Hematopoietic multipotent progenitor cell (in vitro differentiated cells): ENCODE measurements around the gene ZNF750. TPM values are rescaled to one million over a fixed set of nuclear protein-coding genes. Genes with fewer than 3 reads are reported as not detected.

Experiments used
- DNase-seq, 3 donors: peaks; one replicate each; pipeline ENCODE4 v3.0.0-alpha.2; 2011 to 2015; ENCODE audit warnings: low read depth in 2 of 3, low spot score in 2 of 3
- total RNA-seq: library from RNA; depleted of rRNA; stranded (reverse); fragments of >200 nt; gene quantifications from one replicate; pipeline ENCODE4 v1.2.3, GENCODE V29; 2012

ZNF750 gene
- total RNA-seq, 1 donor: not detected

DNA sequence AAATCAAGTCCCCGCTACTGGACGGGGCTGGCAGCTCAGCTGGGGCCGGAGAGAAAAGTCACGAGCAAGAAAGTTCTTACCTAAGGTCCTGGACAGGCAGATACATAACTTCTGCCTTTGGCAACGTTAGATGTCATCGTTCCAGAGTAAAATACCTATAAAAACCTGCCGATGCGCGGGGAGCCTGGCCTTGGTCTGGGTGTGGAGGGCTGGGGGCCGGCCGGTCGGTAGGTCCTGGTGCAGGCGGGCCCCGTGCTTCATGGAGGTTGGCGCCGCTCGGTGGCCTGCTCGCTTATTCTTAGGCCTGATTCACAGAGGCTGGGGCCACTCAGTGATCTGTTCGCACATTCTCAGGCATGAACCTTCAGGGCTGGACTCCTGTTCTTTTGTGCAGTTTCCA is 33.7 kb upstream of the ZNF750 start:
- no peak for DNase-seq

DNA sequence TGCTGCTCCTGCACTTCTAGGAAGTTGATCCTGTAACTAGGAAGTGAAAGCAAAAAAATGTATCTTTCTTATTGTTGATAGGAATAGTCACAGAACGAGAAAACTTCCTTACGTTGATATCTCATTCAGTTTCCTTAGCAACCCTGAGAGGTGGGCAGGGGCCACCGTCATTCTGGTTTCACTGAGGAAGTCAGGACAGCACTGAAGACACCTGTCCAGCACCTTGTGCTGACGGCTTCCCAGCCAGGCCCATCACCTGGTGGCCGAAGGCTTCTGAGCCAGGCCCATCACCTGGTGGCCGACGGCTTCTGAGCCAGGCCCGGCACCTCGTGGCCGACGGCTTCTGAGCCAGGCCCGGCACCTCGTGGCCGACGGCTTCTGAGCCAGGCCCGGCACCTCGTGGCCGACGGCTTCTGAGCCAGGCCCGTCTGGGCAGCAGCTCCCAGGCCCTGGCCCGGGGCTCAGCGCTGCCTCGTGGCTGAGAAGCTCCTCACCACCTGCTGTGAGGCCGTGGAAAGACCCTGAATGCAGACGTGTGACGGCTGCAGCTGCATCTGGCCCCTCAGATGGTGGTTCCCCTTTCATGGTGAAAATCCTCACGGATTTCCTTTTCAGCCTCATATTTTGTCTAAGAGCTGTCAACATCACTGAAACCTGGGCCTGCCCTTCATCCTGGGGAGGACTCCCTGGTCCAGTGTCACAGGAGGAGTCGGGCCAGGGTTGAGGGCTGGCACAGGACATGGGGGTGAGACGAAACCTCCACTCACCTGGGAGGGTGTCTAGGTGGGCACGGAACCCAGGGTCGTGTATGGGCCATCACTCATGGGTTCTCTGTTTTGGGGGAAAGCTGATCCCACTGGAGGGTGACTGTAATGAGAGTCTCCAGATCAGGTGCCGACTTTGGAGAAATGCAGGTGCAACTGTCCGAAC is 33.0 kb upstream of the ZNF750 start:
- no peak for DNase-seq

DNA sequence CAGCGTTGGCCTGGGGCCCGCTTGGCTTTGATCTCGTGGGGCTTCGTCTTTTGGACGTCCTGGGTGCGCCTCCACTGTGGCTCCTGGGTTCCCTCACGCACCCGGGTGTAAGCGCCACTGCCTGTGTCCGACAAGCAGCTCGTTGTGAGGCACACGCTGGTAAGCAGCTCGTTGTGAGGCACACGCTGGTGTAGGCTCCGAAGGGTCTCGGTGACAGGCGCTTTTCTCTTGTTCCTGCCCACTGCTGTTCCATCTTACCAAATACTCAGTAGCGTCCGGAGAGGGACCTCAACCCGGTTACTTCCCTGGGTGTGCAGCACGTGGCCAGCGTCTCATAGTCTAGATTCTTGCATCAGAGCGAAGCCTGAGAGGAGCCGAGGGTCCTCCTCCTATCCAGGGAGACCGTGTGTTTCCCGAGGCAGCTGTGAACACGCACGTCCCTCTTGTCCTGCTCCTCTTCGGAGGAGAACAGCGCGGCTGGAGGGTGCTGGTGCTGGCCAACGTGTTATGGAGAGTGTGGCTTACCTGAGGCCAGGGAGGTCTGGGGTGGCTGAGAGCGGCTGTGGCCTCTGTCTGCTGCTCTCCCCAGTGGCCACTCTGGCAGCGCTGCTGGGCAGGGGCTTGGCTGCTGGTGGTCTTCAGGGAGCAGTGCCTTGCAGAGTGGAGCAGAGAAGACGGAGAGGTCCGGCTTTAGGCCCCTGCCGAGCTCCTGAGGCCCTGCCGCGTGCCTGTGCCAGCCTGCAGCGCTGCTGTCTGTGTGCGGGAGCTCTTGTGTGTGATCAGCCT is 32.1 kb upstream of the ZNF750 start:
- no peak for DNase-seq

DNA sequence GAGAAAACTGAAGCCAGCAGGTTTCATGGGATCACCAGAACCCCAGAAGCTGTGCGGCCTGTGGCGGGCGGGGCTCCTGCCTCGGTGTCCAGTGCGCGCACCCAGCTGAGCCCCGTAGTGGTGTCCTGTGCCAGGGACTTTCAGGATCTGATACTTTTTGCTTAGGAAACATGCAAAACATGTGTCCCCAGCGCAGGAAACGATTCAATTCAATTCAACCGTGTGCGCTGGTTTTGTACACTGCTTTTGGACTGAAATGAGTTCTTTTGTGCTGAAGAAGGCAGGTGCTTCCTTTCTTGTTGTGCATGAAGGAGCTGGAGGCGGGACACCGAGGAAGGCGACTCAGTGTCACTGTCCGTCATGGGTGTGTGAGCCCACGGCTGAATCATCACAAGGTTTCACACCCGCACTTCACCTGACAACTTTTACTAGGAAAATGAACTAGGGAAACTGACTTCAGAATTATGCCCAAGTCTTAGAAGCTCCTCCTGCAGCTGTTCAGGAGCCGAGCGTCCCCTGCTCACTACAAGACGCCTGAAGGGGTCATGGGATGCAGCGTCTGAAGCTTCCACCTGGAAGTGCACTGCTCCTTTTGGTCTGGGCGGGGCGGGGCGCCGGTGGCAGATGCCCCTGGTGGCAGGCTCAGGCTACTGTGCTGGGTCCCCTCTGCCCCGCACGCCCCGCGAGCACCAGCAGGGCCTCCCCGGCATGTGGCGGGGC is 31.4 kb upstream of the ZNF750 start:
- DNase-seq: no peak

DNA sequence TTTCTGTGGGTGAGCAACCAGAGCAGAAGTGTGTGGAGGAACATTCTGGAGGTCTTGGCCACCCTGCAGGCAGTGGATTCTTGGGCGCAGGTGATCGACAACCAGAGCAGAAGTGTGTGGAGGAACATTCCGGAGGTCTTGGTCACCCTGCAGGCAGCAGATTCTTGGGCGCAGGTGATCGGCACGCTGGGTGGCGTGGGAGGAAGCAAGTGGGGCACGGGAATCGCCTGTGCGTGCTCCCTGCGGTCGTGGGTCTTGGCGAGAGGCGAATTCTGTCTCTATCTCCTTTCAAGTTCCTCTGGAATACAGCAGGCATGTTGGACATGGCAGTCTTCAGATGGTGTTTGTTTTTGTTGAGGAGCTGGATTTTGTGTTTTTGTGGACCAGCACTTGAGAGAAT is 30.7 kb upstream of the ZNF750 start:
- no peak for DNase-seq

DNA sequence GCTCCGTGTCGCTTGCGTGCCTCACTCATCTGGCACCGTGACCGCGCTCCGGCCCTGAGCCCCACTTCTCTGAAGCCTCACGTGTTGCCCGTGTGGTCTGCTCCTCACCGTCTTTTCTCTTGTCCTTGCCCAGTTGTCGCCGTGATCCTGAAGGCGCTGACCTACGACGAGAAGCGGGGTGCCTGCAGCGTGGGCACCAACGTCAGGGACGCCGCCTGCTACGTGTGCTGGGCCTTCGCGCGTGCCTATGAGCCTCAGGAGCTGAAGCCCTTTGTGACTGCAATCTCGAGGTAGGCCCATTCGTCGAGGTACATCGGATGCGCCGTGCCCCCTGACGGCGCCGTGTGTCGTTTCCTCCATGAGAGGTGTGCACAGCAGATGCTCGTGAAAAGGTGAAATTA is 30.3 kb upstream of the ZNF750 start:
- no peak for DNase-seq

DNA sequence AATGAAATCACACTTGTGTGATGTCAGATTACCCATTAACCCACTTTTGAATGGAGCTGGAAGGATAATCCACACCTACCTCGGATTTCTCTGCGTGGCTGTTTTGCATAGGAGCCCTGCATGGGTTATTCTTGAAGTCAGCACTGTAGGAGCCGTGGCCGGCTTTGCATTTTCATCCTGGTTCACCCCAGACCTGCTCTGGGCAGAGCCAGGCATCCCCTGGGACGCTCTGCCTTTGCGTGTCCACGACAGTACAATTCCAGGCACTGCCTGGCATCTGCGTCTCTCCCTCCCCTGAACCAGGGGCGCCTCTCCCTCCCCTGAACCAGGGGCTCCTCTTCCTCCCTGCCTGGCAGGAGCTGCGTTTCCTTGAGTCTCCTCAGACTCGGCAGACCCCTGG is 29.7 kb upstream of the ZNF750 start:
- DNase-seq: no peak

DNA sequence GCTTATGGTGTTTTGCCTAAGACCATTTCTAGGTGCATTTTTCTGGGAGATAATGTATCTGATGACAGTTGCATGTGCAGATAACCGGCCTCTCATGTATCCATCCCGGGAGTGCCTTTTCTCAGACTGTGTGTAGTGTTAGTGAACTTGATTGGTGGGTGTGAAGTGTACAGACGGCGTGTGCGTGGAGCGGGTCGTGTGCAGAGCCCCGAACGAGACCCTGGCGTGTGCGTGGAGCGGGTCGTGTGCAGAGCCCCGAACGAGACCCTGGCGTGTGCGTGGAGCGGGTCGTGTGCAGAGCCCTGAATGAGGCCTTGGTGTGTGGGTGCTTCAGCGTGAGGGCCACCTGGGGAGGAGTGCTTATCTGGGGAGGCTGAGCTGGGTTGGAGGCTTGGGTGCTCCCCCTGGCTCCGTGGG is 28.9 kb upstream of the ZNF750 start:
- DNase-seq: no peak

DNA sequence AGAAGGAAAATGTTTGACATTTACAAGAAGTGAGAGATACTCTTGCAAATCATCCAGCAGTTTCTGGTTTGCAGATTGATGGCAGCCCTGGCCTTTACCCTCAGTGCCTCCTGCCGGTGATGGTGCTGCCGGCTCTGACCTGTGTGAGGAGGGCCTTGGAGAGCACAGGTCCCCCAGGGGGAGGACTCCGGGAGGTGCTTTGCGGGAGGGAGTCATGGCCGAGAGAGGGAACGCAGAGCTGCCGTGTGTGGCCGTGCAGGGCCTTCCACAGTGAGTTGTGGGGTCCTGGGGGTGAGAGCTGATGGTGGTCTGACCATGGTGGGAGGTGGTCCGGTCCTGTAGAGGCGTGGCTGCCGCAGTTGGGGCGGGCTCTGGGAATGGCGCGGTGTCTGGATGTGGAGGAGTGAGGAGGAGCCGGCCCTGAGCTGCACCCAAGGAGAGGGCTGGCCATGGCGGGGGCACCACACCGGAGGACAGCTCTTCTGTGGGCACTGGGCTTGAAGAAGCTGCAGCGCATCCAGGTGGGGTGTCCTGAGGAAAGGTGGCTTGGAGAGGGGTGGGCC is 28.0 kb upstream of the ZNF750 start:
- no peak for DNase-seq

DNA sequence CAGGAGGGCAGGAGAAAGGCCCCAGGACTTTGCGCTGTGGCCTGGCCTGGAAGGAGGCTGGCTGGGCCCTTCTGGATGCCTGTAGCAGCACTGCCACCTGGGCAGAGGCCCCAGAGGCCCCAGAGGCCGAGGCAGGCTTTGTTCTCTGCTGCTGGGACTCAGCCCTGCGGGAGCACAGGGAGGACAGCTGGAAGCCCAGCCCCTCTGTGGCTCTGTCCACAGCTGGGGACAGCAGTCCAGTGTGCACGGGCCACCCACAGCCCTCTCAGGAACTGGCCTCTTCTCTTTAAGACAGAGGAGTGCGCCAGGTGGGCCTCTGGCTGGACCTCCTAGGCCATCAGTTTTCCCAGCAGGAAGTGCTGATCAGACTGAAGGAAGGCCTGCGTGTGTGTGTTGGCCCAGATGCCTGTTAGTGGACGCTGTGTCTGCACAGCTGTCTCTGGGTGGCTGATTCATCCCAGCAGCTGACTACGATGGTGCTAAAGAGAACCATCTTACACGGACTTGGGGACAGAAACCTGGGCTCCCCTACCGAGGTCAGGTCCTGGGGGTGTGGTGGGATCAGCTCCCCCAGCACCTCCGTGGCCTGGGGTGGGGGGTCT is 26.9 kb upstream of the ZNF750 start:
- no peak for DNase-seq

DNA sequence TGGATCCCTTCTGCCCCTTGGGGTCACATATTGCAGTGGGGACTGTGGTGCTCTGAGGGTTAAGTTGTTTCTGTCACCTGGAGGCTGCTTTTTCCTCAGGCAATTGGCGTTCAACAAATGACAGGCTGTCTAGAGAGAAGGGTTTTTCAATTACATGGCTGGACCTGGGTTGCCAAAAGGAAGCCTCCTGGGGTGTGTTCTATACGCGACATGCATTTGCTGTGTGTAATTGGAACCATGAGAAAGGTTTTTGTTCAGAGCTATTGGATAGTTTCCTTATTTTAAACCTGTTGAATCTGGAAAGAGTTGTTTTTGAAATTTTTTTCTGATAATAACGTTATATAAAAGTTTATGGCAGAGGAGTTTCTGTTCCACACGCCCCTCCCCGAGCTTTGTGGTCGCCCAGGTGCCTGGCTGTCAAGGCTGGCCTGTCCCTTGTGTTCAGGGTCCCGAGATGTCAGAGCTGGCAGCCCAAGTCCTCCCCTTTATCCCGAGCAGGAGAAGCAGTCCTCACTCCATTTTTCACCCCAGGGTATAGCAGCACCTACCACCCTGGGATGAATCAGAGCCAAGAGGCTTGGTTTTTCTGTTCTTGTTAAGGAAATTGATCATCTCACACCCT is 26.1 kb upstream of the ZNF750 start:
- no peak for DNase-seq

DNA sequence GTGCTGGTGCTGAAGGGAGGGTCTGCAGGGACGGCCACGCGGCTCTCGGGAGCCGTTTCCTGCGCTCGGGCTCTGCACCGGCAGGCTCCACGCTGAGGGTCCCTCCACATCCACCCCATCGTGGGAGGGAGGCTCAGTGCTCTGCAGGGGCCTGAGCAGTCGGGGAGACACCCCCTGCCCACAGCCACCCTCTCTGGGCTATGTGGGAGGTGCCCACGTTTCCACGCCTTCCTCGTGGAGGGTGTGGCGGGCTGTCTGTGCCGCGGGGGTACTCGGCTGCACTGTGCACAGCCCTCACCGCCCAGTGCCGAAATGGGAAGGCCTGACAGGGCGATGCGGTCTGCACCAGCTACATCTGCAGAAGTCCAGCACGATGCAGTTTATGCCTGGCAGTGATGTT is 25.5 kb upstream of the ZNF750 start:
- no peak for DNase-seq

DNA sequence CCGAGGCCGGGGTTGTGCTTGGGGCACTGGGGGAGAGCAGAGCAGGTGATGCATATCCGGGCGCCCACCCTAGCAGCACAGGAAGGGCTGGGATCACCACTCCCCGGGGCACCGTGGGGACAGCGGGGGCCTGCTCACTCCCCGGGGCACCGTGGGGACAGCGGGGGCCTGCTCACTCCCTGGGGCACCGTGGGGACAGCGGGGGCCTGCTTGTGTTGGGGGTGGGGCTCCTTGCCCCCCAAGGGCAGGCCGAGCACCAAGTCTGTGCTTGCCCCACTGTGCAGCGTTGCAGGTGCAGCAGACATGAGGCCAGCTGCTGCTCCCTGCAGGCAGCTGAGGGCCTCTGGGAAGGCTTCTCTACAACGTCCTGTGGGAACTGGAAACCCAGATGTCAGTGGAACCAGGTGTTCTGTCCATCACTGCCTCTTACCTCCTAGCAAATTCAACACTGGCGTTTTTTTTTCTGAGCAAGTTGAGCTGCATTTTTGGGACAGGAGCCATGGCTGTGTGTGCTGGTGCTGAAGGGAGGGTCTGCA is 25.0 kb upstream of the ZNF750 start:
- no peak for DNase-seq

DNA sequence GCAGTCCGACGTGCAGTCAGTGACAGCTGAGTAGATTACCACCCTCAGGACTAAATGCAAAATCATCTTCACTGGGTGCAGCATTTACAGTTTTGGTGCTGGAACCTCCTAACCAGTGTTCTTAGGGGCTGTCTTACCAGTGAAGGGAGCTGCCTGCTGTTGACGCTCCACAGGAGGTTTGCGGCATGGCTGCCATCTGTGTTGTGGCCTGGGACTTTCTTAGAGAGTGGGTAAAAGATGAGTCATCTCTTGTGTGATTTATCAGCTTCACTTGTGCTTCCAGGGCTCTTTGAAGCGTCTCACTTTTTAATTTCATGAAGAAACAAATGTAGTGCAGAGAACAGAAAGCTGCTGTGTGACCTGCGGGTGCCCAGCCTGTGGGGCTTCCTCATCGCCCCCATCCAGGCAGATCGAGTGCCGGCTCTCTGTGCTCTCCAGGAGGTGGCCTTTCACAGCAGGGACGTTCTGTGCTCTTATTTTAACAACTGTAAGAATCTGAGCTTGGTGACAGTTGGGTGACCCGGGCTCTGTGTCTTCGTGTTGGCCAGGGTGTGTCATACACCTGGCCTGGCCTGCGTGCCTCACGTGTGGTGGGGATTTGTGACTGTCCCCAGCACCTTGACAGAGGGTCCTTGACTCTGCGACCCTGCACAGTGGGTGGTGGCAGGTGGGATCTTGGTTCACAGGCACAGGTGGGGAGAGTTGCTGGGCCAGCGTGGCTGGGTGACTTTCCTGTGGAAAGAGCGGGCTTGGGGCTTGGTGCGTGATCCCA is 24.3 kb upstream of the ZNF750 start:
- peak; percentile 66 to 91 (median 84) for DNase-seq

DNA sequence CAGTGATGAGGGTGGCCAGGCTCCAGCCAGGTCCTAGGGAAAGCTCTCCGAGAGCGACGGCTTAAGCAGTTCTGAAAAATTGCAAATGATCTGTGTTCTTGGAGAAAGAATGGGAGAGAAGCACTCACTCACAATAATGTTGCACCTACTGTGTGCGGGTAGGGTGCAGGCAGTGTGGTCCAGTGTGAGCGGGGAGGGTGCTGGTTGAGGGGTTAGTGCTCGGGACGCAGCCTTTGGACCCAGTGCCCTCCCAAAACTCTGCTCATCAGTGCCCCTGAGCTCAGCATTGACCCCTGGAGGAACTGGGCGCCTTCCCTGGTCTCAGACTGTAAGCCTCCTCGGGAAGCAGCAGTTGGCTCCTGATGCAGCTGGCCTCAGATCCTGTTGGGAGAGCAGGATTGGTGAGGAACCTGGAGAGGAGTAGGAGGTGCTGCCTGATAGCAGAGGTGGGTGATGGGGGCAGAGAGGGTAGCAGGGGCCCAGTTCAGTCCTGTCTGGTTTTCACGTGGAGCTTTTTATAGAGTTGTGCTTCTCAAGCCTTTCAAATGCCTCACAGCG is 23.6 kb upstream of the ZNF750 start:
- DNase-seq: no peak

DNA sequence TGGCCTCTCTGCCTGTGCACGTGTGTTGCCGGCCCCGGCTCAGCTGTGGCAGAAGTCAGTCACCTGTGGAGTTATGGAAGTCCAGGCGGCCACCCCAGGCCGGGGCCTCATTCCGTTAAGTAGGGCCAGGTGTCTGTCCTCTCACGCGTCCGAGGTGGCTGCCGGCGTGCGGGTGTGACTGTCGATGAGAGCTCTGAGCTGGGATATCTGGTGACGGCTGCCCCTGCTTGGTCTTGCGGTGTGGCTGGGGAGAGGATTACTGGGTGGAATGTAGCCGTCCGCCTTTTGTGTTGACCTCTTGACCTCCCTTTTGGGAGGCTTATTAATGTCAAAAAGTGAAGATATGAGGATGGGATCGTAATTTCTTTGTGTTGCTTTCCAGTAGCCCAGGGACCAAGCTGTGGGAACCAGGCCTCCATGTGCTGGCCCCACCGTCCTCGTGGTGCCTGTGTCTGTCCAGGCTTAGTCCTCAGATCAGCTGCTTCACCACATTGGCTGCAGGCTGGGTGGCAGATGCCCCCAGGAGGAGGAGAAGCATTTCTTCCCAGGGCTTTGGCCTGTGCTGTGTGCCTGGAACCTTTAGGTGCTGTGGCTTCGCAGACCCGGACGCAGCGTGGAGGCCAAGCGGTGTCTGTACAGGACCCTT is 23.0 kb upstream of the ZNF750 start:
- no peak for DNase-seq

DNA sequence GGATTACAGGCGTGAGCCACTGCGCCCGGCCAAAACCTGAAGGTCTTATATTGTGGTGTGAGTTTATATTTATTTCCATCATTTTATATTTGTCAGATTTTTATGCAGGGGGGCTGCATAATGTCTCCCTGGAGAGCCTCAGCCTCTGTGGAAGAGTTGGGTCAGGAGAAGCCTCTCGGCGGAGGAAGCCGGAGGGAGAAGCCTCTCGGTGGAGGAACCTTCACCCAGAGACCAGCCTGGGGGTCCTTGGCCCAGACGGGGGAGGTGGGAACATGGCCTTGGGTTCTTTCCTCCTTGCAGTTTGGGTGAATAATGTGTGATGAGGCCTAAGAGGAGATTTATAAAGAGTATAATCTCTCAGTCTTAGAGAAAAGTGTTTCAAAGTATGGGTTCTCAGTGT is 22.4 kb upstream of the ZNF750 start:
- DNase-seq: no peak

DNA sequence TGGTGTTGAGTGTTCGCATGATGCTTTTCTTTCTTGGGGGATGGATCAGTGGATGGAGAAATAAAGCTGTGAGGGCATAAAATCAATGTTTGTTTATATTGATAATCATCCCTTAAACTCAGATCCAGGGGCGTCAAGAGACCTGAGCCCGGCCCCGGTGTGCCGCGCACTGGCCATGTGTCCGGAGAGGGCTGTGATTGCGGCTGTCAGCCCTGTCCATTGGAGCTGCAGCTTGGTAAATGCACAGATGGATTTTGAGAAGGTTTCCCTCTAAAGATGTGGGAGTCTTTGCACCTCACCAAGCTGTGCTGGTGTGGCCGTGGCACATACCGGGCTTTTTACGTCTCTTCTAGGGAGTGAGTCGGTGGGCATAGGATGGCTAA is 21.6 kb upstream of the ZNF750 start:
- DNase-seq: no peak
